Right lobe of liver (tissue), 6 donors: Measurements from ENCODE around the gene SERINC5. TPM values are rescaled to one million over a fixed set of nuclear protein-coding genes. Genes with fewer than 3 reads are reported as not detected.

Experiments used
- ATAC-seq, 4 donors: fragments of 200-7000 bp; cut with Tn5 transposase; one replicate each; pipeline ENCODE4 v1.9.1; 2020; ENCODE audit warnings: mild to moderate bottlenecking in 4 of 4, moderate library complexity in 4 of 4
- DNase-seq, 3 donors: peaks; one replicate each; pipeline ENCODE4 v3.0.0-alpha.2; 2020
- H3K27ac ChIP-seq, 3 donors: fragments of 200-600 bp; one replicate each; pipeline ENCODE4 v1.8.0; 2022
- H3K27me3 ChIP-seq, 2 donors: fragments of 200-600 bp; one replicate each; pipeline ENCODE4 v1.8.0; 2022
- H3K36me3 ChIP-seq, 4 donors: fragments of 200-600 bp; sonication (generic) in 1 of 4; one replicate each; pipeline versions ENCODE4 v1.5.1 to v1.8.0; 2017 to 2022; ENCODE audit warnings: control low read depth in 1 of 4
- H3K4me1 ChIP-seq, 4 donors: fragments of 200-600 bp; sonication (generic) in 1 of 4; one replicate each; pipeline versions ENCODE4 v1.5.1 to v1.8.0; 2017 to 2022; ENCODE audit warnings: control low read depth in 1 of 4
- H3K4me3 ChIP-seq, 3 donors: fragments of 200-600 bp; one replicate each; pipeline ENCODE4 v1.8.0; 2022
- H3K9me3 ChIP-seq, 4 donors: fragments of 200-600 bp; sonication (generic) in 1 of 4; one replicate each; pipeline versions ENCODE4 v1.5.1 to v1.8.0; 2017 to 2022; ENCODE audit warnings: control low read depth in 1 of 4
- CTCF ChIP-seq, 4 donors: fragments of 200-600 bp in 3 of 4; fragments of 450-650 bp in 1 of 4; IDR thresholded peaks; one replicate each; pipeline versions ENCODE4 v1.5.1 to v1.8.0; 2016 to 2022; ENCODE audit warnings: antibody characterized with exemption in 4 of 4, mild to moderate bottlenecking in 2 of 4
- POLR2A ChIP-seq: fragments of 450-650 bp; IDR thresholded peaks from one replicate; pipeline ENCODE4 v1.6.1; 2017; ENCODE audit warnings: antibody characterized with exemption, mild to moderate bottlenecking
- WGBS: methylation state at CpG from one replicate; pipeline ENCODE4 v1.1.6; 2018; ENCODE audit warnings: low coverage, low lambda C conversion rate; ENCODE audit not compliant: insufficient coverage; ENCODE audit errors: missing lambda C conversion rate; 5-methylcytosine and 5-hydroxymethylcytosine counted together
- intact Hi-C, 2 donors: fragments of 100-400 bp; cut with DNase I; formaldehyde crosslinking; loops; one replicate each; pipeline versions ENCODE4 v1.11.2 to v1.14.1; 2022
- total RNA-seq, 6 experiments: library from RNA; depleted of rRNA in 2 of 6; stranded (reverse); fragments of >200 nt in 2 of 6; fragmentation: NEBNext Ultra II Directional in 3 of 6; extraction: Animal tissue kit (Norgen Biotek cat#: 25700) in 3 of 6; gene quantifications; one replicate each; pipeline versions ENCODE4 v1.1.0 to v1.2.4, GENCODE V29; 2016 to 2023
- donor health status: DM: no; HTN: yes; CAD: no.
- donor health status: DM: no; HTN: no; CAD: no.
- donor health status: DM: no; HTN: no; CAD: no.
- donor health status: DM: no; HTN: yes; CAD: no.
- donor health status: DM: no; HTN: yes; CAD: no.

SERINC5 gene
- total RNA-seq, 6 experiments from 2014 or later, result 30.1 to 82.1 (median 57.9) TPM

- Histone ChIP-seq H3K4me3 (no peak overlapping the region), H3K4me1 (no peaks in the 10 kb centered on the region), H3K9me3 (no peaks in the 10 kb centered on the region), H3K27me3 (no peaks in the 10 kb centered on the region), H3K27ac (no peak overlapping the region), H3K36me3 (no peaks in the 10 kb centered on the region)
- 82% methylated on average over 5 of the region's 8 CpGs for WGBS
- intact Hi-C loops, result no loop called here
- DNase-seq (no peak), ATAC-seq (no peak)
- TF ChIP-seq CTCF (IDR thresholded peaks at IDR 0.05), result no peak
- TF ChIP-seq POLR2A, result no peak
Observed at GRCh38 chr5:80299601-80300000, 43.8 kb upstream of the SERINC5 start.

- TF ChIP-seq POLR2A, result no peak
- no peak for TF ChIP-seq CTCF (IDR thresholded peaks at IDR 0.05)
- WGBS, result 61% methylated on average over 6 of the region's 6 CpGs
- Histone ChIP-seq H3K27ac (no peak overlapping the region), H3K4me3 (no peak overlapping the region), H3K27me3 (no peaks in the 10 kb centered on the region), H3K36me3 (no peaks in the 10 kb centered on the region), H3K9me3 (no peaks in the 10 kb centered on the region), H3K4me1 (no peaks in the 10 kb centered on the region)
- intact Hi-C loops, result no loop called here
- ATAC-seq (no peak), DNase-seq (no peak)
Observed at GRCh38 chr5:80296121-80296520, 40.3 kb upstream of the SERINC5 start.

- Histone ChIP-seq H3K4me1 (no peaks in the 10 kb centered on the region), H3K27me3 (no peaks in the 10 kb centered on the region), H3K9me3 (no peaks in the 10 kb centered on the region), H3K4me3 (no peak overlapping the region), H3K27ac (no peak overlapping the region), H3K36me3 (no peaks in the 10 kb centered on the region)
- ATAC-seq (no peak), DNase-seq (no peak)
- TF ChIP-seq CTCF (IDR thresholded peaks at IDR 0.05) (no peak), POLR2A (no peak)
- intact Hi-C loops, result no loop called here
- WGBS, result 62% methylated on average over 6 of the region's 8 CpGs
Observed at GRCh38 chr5:80291761-80292160, 35.9 kb upstream of the SERINC5 start.

- ATAC-seq, result no peak
- no peak for TF ChIP-seq CTCF (IDR thresholded peaks at IDR 0.05)
- TF ChIP-seq POLR2A, result no peak
- intact Hi-C loops, result no loop called here
- Histone ChIP-seq H3K4me1 (no peaks in the 10 kb centered on the region), H3K36me3 (no peaks in the 10 kb centered on the region), H3K4me3 (no peak overlapping the region), H3K9me3 (no peaks in the 10 kb centered on the region), H3K27me3 (no peaks in the 10 kb centered on the region), H3K27ac (no peak overlapping the region)
- 70% methylated on average over 2 of the region's 2 CpGs for WGBS
- DNase-seq, result peak in 1 of 3 donors; percentile 18
Observed at GRCh38 chr5:80289320-80289719, 33.5 kb upstream of the SERINC5 start.

- Histone ChIP-seq H3K4me3 (no peak overlapping the region), H3K27ac (no peak overlapping the region), H3K9me3 (no peaks in the 10 kb centered on the region), H3K27me3 (no peaks in the 10 kb centered on the region), H3K36me3 (no peaks in the 10 kb centered on the region), H3K4me1 (no peaks in the 10 kb centered on the region)
- peak in 1 of 3 donors; percentile 7 for DNase-seq
- intact Hi-C loops, result no loop called here
- WGBS, result 60% methylated on average over 2 of the region's 2 CpGs
- no peak for ATAC-seq
- TF ChIP-seq POLR2A, result no peak
Observed at GRCh38 chr5:80288177-80288576, 32.3 kb upstream of the SERINC5 start.
